HG03095 (cell line): Measurements from ENCODE around the gene LCN2.
A peak's percentile ranks its signal among the peaks of the same experiment; 100 is the strongest.

Experiments
- ATAC-seq: cut with Tn5 transposase; IDR thresholded peaks from one replicate; pipeline ENCODE4 v1.9.1; 2021; ENCODE audit warnings: moderate library complexity; ENCODE audit not compliant: unreplicated experiment

The LCN2 gene

DNA sequence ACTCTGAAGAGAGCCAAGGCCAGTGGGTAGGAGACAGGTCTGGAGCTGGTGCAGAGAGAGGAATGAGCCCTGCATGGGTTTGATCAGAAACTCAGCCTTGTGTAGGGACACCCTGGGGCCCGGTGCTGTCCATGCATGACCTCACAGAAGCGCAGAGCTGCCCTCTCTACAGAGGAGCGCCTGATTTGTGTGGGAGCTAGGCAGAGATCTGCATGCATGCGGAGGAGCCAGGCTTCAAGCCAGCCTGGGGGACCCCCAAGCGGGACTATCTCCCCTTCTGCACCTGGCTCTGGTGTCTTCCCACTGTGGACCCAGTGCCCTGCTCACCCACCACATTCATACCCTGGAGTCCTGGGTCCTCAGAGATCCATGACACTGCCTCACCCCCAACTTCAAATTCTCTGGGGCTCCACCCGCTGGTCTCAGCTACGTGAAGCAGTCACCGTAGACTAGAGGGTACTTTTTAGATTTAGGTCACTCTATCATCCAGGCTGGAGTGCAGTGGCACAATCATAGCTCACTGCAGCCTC lies 2.6 kb upstream of the LCN2 start:
- no peak for ATAC-seq

DNA sequence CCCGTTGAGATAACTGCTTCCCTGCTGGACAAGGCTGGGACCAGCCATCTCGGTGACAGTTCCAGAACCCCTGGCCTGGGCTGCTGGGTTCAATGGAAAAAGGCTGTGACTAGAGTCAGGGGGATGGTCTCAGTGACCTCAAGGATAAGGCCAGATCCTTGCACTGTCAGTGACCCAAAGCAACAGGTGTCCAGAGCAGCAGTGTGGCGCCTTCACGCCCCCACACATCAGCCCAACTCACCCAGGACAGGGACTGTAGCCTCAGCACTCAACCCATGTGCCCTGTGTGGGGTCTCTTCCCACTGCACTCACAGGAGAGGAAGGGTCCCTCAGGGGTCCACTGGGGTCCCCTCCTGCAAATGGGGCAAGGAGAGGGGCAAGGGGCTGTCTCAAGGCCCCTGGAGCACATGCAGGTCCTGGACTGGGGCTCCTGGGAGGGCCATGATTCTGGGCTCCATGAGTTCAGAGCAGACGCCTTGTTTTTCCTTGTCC lies 698 bp upstream of the LCN2 start:
- ATAC-seq: no peak

GRCh38 chr9:128149951-128150593 lies 819 bp downstream of the LCN2 start:
- no peak for ATAC-seq

- ATAC-seq: no peak
Observed at GRCh38 chr9:128150594-128151308, 1.5 kb downstream of the LCN2 start.

- ATAC-seq: no peak
Observed at GRCh38 chr9:128151309-128152132, 2.3 kb downstream of the LCN2 start.

DNA sequence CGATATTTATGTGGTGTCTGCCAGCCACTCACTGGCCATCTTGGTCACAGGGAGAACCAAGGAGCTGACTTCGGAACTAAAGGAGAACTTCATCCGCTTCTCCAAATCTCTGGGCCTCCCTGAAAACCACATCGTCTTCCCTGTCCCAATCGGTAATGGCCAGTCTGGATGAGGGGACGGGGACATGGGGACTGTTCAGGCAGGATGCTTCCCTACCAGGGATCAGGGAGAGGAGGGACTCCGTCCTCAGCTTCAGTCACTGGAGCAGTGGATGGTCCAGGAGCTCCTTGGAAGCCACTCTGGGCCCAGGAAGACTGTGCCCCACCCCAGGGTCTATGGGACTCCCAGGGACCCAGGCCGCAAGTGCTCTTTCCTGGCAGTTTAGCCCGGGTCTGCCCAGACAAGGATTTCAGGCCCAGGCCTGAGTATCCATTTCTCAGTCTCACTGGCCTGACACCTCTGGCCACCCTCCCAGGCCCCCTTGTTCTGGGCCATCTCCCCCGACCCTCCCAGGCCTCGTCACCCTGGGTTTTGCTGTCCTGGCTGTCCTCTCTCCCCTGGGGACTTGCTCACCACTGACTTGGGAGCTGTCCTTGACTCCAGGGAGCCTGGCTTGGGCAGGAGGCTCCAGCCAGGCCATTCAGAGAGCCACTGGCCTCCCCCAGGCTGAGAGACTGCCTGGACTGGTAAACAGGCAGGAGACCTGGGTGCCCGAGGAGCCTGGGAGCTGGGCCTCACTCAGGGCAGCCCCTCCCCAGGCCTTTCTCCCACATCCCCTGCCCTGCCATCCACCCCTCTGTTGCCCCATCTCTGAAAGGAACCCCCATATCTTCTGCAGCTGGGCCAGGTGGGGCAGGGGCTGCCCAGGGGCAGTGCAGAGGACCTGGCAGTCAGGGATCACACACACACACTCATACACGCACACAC lies 3.1 kb downstream of the LCN2 start:
- ATAC-seq: no peak

DNA sequence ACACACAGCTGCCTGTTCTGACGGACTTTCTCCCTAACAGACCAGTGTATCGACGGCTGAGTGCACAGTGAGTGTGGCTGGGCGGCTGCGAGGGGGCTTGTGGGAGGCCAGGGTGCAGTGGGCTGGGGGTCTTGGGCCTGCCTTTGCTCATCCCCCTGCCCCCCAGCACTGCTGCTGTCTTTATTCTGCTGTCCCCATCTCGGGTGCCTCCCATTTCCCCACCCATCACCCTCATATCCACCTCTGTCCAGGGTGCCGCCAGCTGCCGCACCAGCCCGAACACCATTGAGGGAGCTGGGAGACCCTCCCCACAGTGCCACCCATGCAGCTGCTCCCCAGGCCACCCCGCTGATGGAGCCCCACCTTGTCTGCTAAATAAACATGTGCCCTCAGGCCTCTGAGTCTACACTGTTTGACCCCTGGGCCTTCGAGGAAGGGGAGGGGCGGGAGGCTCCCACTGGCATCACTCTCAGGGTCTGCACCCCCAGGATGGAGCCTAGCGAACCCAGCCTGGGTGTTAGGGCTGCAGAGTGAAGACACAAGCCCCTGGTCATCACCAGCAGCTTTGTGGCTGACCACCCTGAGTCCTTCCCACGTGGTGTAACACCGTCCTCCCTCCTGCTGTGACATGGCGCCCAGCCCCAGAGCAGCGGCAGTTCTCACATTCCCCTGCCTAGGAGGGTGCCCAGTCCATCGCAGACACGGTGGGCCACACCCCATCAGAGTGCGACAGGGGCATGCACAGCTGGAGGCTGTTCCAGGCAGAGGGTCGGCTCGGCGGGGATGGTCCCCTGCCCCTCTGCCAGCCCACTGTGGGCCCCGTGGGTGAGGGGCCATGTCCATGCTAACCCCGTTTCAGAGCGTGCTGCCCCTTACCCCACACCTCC lies 4.0 kb downstream of the LCN2 start:
- no peak for ATAC-seq

GRCh38 chr9:128153947-128154695 lies 4.9 kb downstream of the LCN2 start:
- no peak for ATAC-seq

GRCh38 chr9:128155736-128156500 lies 6.7 kb downstream of the LCN2 start:
- ATAC-seq: no peak

DNA sequence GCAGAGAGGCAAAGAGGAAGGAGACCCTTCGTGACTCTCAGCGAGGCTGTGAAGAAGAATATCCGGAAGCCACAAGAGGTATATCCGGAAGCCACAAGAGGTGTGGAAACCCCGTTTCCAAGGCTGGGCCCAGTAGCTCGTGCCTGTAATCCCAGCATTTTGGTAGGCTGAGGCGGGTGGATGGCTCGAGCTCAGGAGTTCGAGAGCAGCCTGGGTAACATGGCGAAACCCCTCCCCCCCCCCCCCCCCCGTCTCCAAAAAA lies 10.2 kb downstream of the LCN2 start:
- no peak for ATAC-seq

DNA sequence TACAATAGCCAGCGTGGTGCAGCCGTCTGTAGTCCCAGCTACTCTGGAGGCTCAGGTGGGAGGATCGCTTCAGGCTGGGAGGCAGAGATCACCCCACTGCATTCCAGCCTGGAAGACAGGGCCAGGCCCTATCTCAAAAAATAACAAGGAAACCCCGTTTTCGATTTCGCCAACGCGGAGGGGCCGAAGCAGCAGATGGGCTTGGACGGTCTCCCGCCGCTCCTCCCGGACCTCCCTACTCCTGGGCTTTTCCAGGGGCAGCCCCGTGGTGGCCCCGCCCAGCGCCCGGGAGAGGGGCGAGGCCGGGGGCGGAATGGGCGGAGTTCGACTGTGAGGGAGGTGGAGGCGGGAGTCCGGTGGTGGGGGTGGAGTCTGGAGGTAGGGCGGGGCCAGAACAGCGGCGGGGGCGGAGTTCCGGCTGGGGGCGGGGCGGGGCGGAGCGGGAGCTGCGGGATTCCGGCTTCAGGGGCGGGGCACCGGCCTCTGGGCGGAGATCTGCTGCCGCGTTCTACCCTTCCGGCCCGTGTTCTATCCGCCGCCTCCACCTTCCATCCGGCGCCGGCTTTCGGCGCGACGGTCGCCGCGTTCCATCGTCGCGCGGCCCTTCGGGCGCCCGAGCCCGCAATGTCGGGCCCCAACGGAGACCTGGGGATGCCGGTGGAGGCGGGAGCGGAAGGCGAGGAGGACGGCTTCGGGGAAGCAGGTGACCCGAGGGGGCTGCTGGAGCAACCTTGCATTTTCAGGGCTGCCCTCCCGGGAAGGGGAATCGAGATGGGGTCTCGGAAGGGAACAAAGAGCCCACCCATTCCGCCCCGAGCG lies 10.7 kb downstream of the LCN2 start, which contains the start of gene BBLN:
Gene BBLN (plus strand): TSS at position 482 of the 819 bp plus-strand sequence. CDS start 143 bp downstream, at position 625.
- ATAC-seq: peak; percentile 67

DNA sequence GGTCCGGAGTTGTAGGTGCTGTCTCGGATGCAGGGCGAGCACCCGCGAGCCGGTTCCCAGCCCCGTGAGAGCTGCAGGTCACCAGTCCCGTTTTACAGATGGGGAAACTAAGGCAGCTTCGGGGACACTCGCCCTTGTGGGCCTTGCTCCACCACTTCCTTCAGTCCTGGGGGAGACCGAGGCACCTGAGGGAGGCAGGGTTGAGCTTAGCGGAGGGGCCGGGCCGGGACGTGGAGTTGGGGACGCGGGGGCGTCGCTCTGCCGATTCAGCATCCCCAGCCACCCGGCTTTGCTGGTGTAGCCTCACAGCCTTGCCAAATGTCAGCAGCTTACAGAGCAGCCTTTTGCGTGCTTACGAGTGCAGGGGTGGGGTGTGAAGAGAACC lies 11.3 kb downstream of the LCN2 start:
- ATAC-seq: peak; percentile 5

DNA sequence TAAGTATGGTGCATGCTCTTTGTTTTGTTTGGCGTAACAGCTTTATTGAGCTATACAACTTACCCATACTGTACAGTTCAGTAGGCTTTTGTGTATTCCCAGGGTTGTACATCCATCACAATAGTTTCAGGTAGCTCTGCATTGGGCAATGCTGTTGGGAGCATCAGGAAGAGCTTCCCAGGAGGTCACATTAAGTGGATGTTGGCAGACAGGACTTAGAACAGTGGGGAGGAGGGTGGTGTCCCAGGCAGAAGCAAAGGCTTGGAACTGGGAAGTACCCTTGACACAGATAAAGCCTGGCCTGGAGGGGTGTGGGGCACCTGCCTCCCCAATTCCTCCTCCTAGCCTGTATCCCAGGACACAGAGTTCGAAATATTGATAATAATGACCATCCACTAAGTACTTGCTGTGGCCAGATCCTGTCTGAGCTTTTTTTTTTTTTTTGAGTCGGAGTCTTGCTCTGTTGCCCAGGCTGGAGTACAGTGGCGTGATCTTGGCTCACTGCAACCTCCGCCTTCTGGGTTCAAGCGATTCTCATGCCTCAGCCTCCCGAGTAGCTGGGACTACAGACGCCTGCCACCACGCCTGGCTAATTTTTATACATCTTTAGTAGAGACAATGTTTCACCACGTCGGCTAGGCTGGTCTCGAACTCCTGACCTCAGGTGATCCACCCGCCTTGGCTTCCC lies 12.1 kb downstream of the LCN2 start:
- ATAC-seq: no peak

DNA sequence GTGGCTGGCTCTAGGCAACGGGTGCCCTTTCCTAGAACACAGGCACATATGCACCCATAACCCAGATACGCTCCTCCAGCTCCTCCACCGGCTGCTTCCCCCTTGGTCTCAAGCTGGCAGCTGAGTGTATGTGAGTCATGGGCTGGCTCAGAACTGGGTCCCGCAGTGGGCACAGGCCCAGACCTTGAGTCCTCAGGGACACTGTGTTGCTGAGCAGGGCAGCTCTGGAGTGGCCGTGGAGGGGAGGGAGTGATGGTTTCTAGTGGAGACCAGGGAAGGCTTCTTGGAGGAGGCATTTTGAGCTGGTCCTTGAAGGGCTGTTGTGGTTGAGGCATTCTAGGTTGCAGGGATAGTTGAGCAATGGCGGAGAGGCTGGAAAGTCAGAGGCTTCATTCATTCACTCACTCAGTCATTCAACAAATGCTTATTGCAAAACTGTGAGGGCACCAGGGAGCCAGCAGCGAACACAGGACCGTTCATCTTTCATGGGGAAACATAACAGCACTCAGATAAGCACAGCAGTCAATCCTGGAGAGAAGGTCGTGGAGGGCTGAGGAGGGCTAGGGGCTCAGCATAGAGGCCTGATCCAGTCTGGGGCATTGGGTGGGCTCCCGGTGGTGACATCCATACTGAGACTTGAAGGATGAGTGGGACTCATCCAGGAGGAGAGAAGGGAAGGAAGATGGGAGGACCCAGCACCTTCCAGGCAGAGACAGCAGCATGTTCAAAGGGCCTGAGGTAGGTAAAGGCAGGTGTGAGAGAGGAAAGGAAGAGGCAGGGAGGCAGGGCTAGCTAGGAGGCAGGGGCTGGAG lies 13.2 kb downstream of the LCN2 start:
- ATAC-seq: no peak

DNA sequence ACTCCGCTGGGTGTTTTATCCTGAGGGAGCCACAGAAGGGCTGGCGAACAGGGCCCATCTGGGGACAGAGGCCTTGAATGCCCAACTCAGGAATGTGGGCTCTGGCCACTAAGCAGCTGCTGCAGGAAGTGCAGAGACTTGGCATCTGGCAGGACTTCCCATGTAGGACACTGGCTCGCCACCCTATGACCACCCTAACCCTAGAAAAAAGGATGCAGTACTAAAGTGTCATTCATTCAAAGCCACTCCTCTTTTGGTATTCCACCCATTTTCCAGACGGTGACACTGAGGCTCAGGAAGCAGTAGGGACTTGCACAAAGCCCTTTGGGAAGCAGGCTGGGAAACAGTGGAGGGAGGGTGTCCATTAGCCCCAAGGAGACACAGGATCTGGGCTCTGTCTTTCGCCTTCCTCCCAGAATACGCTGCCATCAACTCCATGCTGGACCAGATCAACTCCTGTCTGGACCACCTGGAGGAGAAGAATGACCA lies 13.8 kb downstream of the LCN2 start:
- no peak for ATAC-seq
